IPS-15b (cell line): ENCODE results near the gene ZNF493.

Source experiments
- H3K27me3 ChIP-seq: one replicate; pipeline ENCODE4 v1.6.1; 2013; ENCODE audit warnings: low read length; ENCODE audit not compliant: control insufficient read depth, insufficient read depth
- H3K36me3 ChIP-seq: one replicate; pipeline ENCODE4 v1.6.1; 2013; ENCODE audit warnings: low read length; ENCODE audit not compliant: control insufficient read depth, insufficient read depth
- H3K4me1 ChIP-seq: one replicate; pipeline ENCODE4 v1.6.1; 2013; ENCODE audit warnings: mild to moderate bottlenecking, low read length; ENCODE audit not compliant: control insufficient read depth, insufficient read depth
- H3K4me3 ChIP-seq: one replicate; pipeline ENCODE4 v1.5.1; 2013; ENCODE audit warnings: low read depth, low read length
- H3K9ac ChIP-seq: one replicate; pipeline ENCODE4 v1.6.1; 2013; ENCODE audit warnings: low read depth, mild to moderate bottlenecking, low read length
- H3K9me3 ChIP-seq: one replicate; pipeline ENCODE4 v1.6.1; 2013; ENCODE audit warnings: mild to moderate bottlenecking, low read length; ENCODE audit not compliant: control insufficient read depth, insufficient read depth

ZNF493 gene

GRCh38 chr19:21396893-21397572 lies at the start of gene ZNF493:
TSS of gene ZNF493 (plus strand) at chr19:21397133. CDS start at chr19:21397238, 105 bp downstream.
- H3K9me3 ChIP-seq: no peaks in the 10 kb centered on the region

GRCh38 chr19:21352830-21353229 lies 44.1 kb upstream of the ZNF493 start:
- Histone ChIP-seq H3K9ac (no peak overlapping the region), H3K4me3 (no peak overlapping the region), H3K27me3 (no peaks in the 10 kb centered on the region), H3K4me1 (no peaks in the 10 kb centered on the region), H3K36me3 (no peaks in the 10 kb centered on the region), H3K9me3 (no peaks in the 10 kb centered on the region)

More at GRCh38 chr19:21396893-21397572, at the start of gene ZNF493:
- no peaks in the 10 kb centered on the region for H3K27me3 ChIP-seq
- peaks cover 4% of the 10 kb centered on the region for H3K36me3 ChIP-seq
- peak within 1 kb of the TSS; percentile 88 for H3K9ac ChIP-seq
- H3K4me3 ChIP-seq: peak within 1 kb of the TSS; percentile 95
- H3K4me1 ChIP-seq: no peaks in the 10 kb centered on the region

GRCh38 chr19:21358768-21359451 lies 38.0 kb upstream of the ZNF493 start, which contains the start of gene ZNF738:
TSS of gene ZNF738 (plus strand) at chr19:21359000. CDS start at chr19:21359141, 141 bp downstream.
- H3K9me3 ChIP-seq: no peaks in the 10 kb centered on the region
- peaks cover 6% of the 10 kb centered on the region for H3K36me3 ChIP-seq
- peak within 1 kb of the TSS; percentile 97 for H3K9ac ChIP-seq
- no peaks in the 10 kb centered on the region for H3K4me1 ChIP-seq
- no peaks in the 10 kb centered on the region for H3K27me3 ChIP-seq
- H3K4me3 ChIP-seq: peak within 1 kb of the TSS; percentile 100

- H3K36me3 ChIP-seq: peaks cover 11% of the 10 kb centered on the region
- H3K9ac ChIP-seq: no peak overlapping the region
- H3K9me3 ChIP-seq: no peaks in the 10 kb centered on the region
- H3K4me1 ChIP-seq: no peaks in the 10 kb centered on the region
- H3K4me3 ChIP-seq: no peak overlapping the region
- H3K27me3 ChIP-seq: no peaks in the 10 kb centered on the region
These were observed 34.6 kb upstream of the ZNF493 start for GRCh38 chr19:21362291-21362690.

- no peak overlapping the region for H3K4me3 ChIP-seq
- H3K27me3 ChIP-seq: no peaks in the 10 kb centered on the region
- H3K4me1 ChIP-seq: no peaks in the 10 kb centered on the region
- H3K9ac ChIP-seq: no peak overlapping the region
- peaks cover 39% of the 10 kb centered on the region for H3K9me3 ChIP-seq
- peaks cover 4% of the 10 kb centered on the region for H3K36me3 ChIP-seq
These were observed 12.9 kb upstream of the ZNF493 start for GRCh38 chr19:21383980-21384582.

GRCh38 chr19:21396121-21396520 lies 812 bp upstream of the ZNF493 start:
- H3K9me3 ChIP-seq: no peaks in the 10 kb centered on the region
- H3K36me3 ChIP-seq: peaks cover 4% of the 10 kb centered on the region
- H3K4me3 ChIP-seq: no peak overlapping the region
- no peak overlapping the region for H3K9ac ChIP-seq
- H3K4me1 ChIP-seq: no peaks in the 10 kb centered on the region
- no peaks in the 10 kb centered on the region for H3K27me3 ChIP-seq

- H3K9ac ChIP-seq: no peak overlapping the region
- peaks cover 4% of the 10 kb centered on the region for H3K36me3 ChIP-seq
- H3K9me3 ChIP-seq: no peaks in the 10 kb centered on the region
- H3K27me3 ChIP-seq: no peaks in the 10 kb centered on the region
- H3K4me1 ChIP-seq: no peaks in the 10 kb centered on the region
- no peak overlapping the region for H3K4me3 ChIP-seq
These were observed 1.9 kb downstream of the ZNF493 start for GRCh38 chr19:21398851-21399250.

GRCh38 chr19:21402303-21402985 lies 5.5 kb downstream of the ZNF493 start:
- Histone ChIP-seq H3K4me3 (no peak overlapping the region), H3K36me3 (peaks cover 4% of the 10 kb centered on the region), H3K27me3 (no peaks in the 10 kb centered on the region)

GRCh38 chr19:21410166-21410565 lies 13.2 kb downstream of the ZNF493 start:
- H3K4me3 ChIP-seq: no peak overlapping the region
- no peaks in the 10 kb centered on the region for H3K27me3 ChIP-seq
- H3K9me3 ChIP-seq: no peaks in the 10 kb centered on the region
- peaks cover 2% of the 10 kb centered on the region for H3K36me3 ChIP-seq
- no peak overlapping the region for H3K9ac ChIP-seq
- H3K4me1 ChIP-seq: no peaks in the 10 kb centered on the region

More at GRCh38 chr19:21402303-21402985, 5.5 kb downstream of the ZNF493 start:
- Histone ChIP-seq H3K9ac (no peak overlapping the region), H3K4me1 (no peaks in the 10 kb centered on the region), H3K9me3 (no peaks in the 10 kb centered on the region)

- Histone ChIP-seq H3K4me3 (no peak overlapping the region), H3K9me3 (peaks cover 30% of the 10 kb centered on the region)
These were observed 25.3 kb downstream of the ZNF493 start for GRCh38 chr19:21422244-21422643.

More at GRCh38 chr19:21422244-21422643, 25.3 kb downstream of the ZNF493 start:
- H3K27me3 ChIP-seq: no peaks in the 10 kb centered on the region
- no peaks in the 10 kb centered on the region for H3K4me1 ChIP-seq
- no peak overlapping the region for H3K9ac ChIP-seq
- H3K36me3 ChIP-seq: no peaks in the 10 kb centered on the region
